Spleen (tissue), 7 donors: Measurements from ENCODE around the gene SH2D5.

Source experiments
- POLR2A ChIP-seq, 3 donors: fragments of 450-650 bp; IDR thresholded peaks; one replicate each; pipeline ENCODE4 v1.5.1; 2017; ENCODE audit warnings: antibody characterized with exemption in 3 of 3, mild to moderate bottlenecking in 1 of 3
- TF ChIP-seq, protein P1 (sequence below), 11 experiments: fragments of 200-600 bp in 7 of 11; fragments of 450-650 bp in 4 of 11; sonication (generic) in 4 of 11; IDR thresholded peaks in 8 of 11; conservative IDR thresholded peaks in 3 of 11; 1 replicate in 7 of 11; 2 replicates in 4 of 11; pipeline versions ENCODE4 v1.4.0 to v1.8.0; 2016 to 2021; ENCODE audit warnings: antibody characterized with exemption in 11 of 11, inconsistent platforms in 4 of 11, mild to moderate bottlenecking in 1 of 11
- donor health status: DM: no; HTN: no; CAD: no; lungs with moderate emphysema.
- donor health status: DM: no; HTN: no; CAD: no.
- donor health status: DM: no; HTN: no; CAD: no.

DNA sequence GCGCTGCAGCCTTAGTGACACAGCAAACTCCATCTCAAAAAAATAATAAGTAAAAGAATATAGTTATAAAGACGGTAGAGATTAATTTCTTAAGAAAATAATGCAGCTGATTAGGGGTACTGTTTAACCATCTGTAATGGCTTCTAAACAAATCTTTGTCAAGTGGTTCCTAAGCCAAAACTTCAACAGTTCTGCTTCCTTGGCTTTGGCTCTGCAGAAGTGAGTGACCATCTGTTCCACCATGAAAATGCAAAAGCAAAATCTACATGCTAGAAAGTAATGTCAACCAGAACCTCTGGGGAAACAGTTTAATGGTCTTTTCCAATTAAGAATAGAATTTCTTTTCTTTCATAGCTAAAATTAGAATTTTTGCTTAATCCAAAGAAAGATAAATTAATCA lies 8.3 kb upstream of the SH2D5 start:
- TF ChIP-seq, protein P1, sequence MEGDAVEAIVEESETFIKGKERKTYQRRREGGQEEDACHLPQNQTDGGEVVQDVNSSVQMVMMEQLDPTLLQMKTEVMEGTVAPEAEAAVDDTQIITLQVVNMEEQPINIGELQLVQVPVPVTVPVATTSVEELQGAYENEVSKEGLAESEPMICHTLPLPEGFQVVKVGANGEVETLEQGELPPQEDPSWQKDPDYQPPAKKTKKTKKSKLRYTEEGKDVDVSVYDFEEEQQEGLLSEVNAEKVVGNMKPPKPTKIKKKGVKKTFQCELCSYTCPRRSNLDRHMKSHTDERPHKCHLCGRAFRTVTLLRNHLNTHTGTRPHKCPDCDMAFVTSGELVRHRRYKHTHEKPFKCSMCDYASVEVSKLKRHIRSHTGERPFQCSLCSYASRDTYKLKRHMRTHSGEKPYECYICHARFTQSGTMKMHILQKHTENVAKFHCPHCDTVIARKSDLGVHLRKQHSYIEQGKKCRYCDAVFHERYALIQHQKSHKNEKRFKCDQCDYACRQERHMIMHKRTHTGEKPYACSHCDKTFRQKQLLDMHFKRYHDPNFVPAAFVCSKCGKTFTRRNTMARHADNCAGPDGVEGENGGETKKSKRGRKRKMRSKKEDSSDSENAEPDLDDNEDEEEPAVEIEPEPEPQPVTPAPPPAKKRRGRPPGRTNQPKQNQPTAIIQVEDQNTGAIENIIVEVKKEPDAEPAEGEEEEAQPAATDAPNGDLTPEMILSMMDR (IDR thresholded peaks at IDR 0.05 in 8 of 11, conservative IDR thresholded peaks at IDR 0.05 in 3 of 11): no peak
- TF ChIP-seq POLR2A (IDR thresholded peaks at IDR 0.05): no peak
